HG02870 (cell line): ENCODE data around the gene NMNAT2.

Source experiments
- ATAC-seq: cut with Tn5 transposase; IDR thresholded peaks from one replicate; pipeline ENCODE4 v1.9.1; 2021; ENCODE audit warnings: mild to moderate bottlenecking, moderate library complexity; ENCODE audit not compliant: unreplicated experiment

The NMNAT2 gene

GRCh38 chr1:183319606-183320005, 98.6 kb downstream of the NMNAT2 start:
- ATAC-seq, result no peak

DNA sequence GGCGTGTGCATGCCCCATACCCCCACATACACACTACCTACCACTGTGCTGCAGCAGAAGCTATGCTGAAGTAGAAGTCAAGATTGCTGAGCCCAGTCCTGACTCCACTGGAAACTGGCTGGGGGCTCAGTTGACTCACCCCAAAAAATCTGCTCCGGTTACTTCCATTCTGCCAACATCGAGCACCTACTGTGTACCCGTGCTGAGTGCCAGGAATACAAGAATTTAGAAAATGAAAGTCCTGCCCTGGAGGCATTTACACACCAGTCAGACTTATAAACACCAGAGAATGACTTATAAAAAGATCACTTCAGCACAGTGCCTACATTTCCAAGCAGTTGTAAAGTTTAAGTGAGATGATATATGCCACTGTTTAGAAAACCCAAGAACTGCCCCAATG, 99.1 kb downstream of the NMNAT2 start:
- ATAC-seq, result no peak

DNA sequence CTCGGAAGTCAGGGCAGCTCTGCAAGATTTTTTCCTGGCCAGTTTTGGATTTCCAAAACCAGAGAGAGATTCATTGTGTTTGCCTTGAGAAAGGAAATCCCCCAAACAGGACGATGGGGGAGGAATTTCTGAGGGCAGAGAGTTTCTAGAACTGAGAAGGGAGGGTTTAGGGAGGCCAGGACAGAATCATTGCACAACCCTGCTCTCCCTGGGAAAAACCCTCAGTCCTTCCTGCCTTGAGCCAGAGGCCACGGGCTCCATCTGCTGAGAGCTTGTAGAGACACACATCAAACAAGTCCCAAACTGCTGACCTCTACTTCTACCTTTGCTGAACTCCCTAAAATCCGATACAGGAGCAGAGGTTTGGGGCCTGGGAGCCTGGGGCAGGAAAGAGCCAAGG, 99.7 kb downstream of the NMNAT2 start:
- peak; percentile 73 for ATAC-seq

DNA sequence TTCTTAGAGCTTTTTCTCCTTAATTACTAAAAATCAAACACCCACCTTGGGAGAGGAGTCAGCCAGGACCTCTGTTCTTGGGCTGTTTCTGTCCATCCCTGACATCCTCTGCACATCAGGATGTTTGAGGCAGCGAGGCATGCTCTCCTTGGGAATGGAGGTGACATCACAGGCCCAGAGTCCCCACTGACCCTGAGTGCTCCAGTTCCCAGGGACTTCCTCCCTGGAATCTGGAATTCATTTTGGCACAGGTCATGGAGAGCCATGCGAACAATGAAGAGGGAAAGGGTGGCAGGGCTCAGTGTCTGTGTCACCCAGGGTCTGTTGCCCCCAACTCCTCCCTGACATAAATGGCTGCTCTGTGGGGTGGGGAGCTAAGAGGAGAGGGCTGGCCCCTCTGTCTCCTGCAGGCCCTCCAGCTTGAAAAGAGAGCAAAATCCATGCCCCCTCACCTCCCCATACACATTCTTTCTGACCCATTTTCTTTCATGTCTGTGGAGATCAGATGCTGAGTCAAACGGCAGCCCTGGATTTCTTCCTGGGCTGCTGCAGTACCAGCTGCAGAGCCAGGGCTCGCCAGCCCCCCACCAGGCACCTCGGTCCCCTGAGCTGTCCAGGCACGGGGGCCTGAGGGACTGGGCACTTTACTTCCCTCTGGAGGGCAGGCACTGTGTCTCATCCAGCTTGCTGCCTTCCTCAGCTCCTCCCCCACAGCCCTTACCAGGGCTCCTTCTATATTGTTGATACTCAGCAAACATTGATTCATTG, 102.0 kb downstream of the NMNAT2 start:
- ATAC-seq, result no peak

- ATAC-seq, result no peak
Observed at GRCh38 chr1:183313063-183313462, 105.1 kb downstream of the NMNAT2 start.

- no peak for ATAC-seq
Observed at GRCh38 chr1:183310753-183311479, 107.3 kb downstream of the NMNAT2 start.

DNA sequence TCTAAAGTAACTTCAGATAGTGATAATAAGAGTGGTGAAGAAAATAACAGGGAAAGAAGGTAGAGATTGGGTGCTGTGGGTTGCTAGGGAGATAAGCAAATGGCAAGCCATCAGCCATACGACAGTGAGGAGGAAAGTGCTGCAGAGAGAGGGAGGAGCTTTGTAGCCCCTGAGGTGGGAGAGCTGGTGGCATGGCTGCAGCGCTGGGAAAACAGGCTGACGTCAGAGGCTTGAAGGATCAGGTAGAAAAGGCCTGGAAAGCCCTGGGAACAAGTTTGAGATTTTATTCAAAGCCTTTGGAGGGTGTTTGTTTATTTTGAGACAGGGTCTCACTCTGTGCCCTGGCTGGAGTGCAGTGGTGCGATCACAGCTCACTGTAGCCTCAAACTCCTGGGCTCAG, 109.5 kb downstream of the NMNAT2 start:
- no peak for ATAC-seq

DNA sequence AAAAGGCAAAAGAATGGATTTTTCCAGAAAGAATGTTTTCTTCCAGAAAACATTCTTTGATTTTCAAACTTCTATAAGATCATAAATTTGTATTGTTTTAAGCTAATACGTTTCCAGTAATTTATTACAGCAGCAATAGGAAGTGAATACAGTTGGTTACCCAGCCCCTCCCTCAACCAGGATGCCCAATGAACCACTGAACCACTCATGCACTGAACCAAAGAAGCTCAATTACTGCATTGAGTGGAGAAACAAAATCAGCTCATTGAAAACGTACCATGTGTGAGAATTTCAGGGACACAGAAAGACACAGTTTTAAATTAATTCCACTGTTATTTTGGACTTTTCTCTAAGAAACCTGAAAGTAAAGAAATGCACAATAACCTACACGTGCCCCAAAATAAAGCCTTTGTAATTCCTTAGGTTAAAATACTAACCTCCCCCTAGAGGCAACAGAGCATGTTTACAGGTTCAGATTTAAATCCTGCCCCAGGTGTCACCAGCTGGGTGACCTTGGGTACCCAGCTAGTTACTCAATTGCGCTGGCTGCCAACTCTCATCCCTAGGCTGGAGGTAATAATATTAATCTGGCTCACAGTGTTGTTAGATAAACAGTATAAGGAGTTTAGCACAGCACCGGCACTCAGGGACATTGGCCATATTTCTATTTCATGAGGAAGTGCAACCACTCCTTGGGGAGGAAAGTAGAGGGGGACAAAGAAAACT, 111.7 kb downstream of the NMNAT2 start:
- ATAC-seq, result peak; percentile 47

- ATAC-seq, result no peak
Observed at GRCh38 chr1:183304440-183305107, 113.6 kb downstream of the NMNAT2 start.

- ATAC-seq, result no peak
Observed at GRCh38 chr1:183303901-183304300, 114.3 kb downstream of the NMNAT2 start.

GRCh38 chr1:183303323-183303645, 114.9 kb downstream of the NMNAT2 start:
- ATAC-seq, result no peak

- ATAC-seq, result no peak
Observed at GRCh38 chr1:183302452-183303322, 115.5 kb downstream of the NMNAT2 start.

DNA sequence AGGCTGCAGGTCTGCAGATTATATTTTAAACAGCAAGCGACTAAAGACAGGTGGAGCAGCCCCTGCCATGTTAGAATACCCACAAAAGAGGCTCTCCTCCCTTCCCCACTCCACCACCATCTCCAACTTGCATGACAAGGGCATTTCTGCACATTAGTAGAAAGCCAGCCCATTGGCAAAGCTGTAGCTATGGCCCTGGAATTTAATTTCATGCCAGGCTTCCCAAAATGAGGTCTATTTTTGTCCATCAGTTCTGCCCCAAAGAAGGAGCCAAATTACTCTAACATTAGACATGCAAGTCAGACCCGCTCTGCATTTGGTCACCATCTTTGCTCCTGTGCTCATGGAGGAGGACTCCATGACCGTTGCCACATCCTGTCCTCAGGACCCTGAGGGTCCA, 116.9 kb downstream of the NMNAT2 start:
- no peak for ATAC-seq

DNA sequence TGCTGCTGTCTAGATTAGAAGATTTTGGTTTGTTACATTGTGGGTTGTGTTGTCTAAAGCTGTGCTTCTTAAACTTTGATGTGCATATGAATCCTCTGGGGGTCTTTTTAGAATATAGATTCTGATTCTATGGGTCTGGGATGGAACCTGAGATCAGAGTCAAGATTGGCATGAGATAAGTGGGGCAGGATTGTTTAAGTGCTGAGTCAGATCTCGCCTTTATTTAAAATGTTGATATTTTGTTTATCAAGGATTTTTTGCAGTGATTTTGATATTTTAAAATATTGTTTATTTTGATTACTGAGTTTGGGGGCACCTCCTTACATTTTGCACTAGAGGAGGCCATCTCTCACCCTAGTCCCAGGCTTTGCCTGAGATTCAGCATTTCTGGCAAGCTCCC, 117.4 kb downstream of the NMNAT2 start:
- ATAC-seq, result no peak

DNA sequence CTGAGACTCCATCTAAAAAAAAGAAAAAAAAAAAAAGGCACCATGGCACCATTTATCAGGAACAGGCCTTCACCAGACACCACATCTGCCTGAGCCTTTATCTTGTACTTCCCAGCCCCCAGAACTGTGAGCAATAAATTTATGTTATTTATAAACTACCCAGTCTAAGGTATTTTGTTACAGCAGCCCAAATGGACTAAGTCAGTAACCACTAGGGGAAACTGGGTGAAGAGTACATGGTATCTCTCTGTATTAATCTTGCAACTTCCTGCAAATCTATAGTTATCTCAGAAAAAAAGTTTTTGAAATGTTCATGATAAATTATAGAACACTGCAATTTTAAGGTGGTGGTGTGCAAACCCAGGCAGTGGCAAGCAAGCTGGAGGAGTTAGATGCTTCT, 117.8 kb downstream of the NMNAT2 start:
- ATAC-seq, result no peak

DNA sequence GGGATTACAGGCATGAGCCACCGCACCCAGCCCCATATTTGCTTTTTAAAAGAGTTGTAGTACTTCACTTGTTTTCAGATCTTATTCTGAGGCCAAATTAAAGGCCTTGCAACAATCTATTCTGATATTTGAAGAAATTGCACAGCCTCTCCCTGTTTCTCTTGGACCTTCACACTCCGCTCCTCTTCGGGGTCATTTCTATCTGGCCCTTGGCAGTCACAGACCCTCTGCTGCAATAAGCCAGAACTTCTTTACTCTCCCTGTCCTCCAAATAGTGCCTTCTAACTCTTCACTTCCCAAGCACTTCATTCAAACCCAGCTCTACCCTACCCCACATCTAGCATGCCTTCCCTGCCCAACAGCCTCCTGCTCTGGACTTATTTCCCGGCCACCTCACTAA, 121.4 kb downstream of the NMNAT2 start:
- ATAC-seq, result no peak

DNA sequence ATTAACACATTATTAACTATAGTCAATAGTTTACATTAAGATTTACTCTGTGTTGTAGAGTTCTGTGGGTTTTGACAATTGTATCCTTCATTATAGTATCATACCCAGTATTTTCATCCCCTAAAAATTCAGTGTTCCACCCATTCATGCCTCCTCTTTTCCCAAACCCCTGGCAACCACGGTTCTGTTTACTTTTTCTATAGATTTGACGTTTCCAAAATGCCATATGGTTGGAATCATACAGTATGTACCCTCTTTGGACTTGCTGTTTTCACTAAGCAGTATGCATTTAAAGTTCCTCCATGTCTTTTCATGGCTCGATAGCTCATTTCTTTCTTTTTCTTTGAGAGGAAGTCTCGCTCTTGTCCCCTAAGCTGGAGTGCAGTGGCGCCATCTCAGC, 122.7 kb downstream of the NMNAT2 start:
- ATAC-seq, result no peak

DNA sequence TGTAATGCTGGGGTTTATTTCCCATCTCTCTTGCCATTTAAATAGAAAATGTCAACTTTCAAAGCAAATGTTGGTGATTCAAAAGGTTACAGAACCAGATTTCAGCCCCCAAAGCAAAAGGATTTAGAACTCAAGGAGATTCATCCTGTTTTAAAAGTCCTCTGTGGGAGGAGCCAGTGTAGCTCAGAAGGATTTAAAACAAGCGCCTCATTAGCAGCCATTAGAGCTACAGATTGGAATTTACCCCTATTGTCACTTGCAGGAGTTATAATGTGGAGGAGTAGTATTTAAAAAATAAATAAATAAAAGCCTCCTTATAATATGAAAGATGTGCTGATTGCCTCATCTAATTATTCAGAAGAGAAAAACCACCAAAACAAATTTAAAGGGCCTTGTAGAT, 124.3 kb downstream of the NMNAT2 start:
- no peak for ATAC-seq

GRCh38 chr1:183293241-183293640, 124.9 kb downstream of the NMNAT2 start:
- no peak for ATAC-seq

DNA sequence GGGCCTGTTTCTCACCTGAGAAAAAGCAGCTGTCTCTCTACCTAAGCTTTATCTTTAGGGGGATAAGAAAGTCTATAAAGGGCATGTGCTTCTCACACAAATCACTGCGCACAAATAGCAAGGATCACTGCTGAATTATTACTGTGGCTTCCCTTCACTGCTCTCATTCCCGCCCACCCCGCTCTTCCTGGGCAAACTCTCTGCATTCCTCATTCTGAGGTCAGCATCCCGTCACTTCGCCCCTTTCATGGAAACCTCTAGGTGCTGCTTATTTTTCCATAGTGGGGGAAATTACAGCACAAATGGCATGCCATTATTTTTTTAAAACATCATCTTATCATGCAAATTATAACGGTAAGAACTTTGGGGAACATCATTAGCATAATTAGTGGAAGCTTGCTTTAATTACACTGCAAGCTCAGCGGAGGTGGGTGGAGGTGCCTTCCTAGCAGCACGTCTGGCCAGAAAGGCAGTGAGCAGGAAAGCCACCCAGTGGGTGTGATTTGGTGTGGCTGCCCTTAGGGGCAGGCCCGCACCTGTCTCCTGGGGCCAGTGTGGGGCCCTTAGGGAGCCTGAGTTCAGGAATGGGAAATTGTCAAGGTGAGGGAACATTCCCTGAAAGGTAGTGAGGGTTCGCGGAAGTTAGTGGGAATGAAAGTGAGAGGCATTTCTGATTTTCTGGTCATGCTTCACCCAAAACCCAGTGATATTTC, 126.2 kb downstream of the NMNAT2 start:
- ATAC-seq, result no peak
